Colonic mucosa (tissue), 4 donors: ENCODE results near the gene FGD4. TPM values are rescaled to one million over a fixed set of nuclear protein-coding genes. Genes with fewer than 3 reads are reported as not detected.
A peak's percentile ranks its signal among the peaks of the same experiment; 100 is the strongest.

ENCODE experiments used
- DNase-seq: peaks from one replicate; pipeline ENCODE4 v3.0.0-alpha.2; 2020
- H3K27ac ChIP-seq: fragments of 200-600 bp; one replicate; pipeline ENCODE4 v1.8.0; 2021
- H3K27me3 ChIP-seq: fragments of 200-600 bp; one replicate; pipeline ENCODE4 v1.8.0; 2021
- H3K36me3 ChIP-seq: fragments of 200-600 bp; one replicate; pipeline ENCODE4 v1.8.0; 2021
- H3K4me1 ChIP-seq: fragments of 200-600 bp; one replicate; pipeline ENCODE4 v1.8.0; 2021; ENCODE audit warnings: mild to moderate bottlenecking
- H3K4me3 ChIP-seq: fragments of 200-600 bp; one replicate; pipeline ENCODE4 v1.8.0; 2021
- H3K9ac ChIP-seq, 2 donors: one replicate each; pipeline ENCODE4 v1.7.0; 2013; ENCODE audit warnings: control low read depth in 2 of 2, low read depth in 2 of 2, low read length in 2 of 2
- H3K9me3 ChIP-seq: fragments of 200-600 bp; one replicate; pipeline ENCODE4 v1.8.0; 2021
- CTCF ChIP-seq: fragments of 200-600 bp; IDR thresholded peaks from one replicate; pipeline ENCODE4 v1.8.0; 2022; ENCODE audit warnings: antibody characterized with exemption, mild to moderate bottlenecking
- intact Hi-C: fragments of 100-400 bp; cut with DNase I; formaldehyde crosslinking; loops from one replicate; pipeline ENCODE4 v1.14.1; 2022
- total RNA-seq, 2 donors: library from RNA; stranded (reverse); fragmentation: NEBNext Ultra II Directional in 1 of 2; extraction: Animal tissue kit (Norgen Biotek cat#: 25700) in 1 of 2; gene quantifications; one replicate each; pipeline ENCODE4 v1.2.1, GENCODE V29; 2021
- donor health status: healthy.
- donor health status: DM: no; HTN: no; CAD: no.
- donor health status: DM: no; HTN: no; CAD: no.

Gene FGD4
- total RNA-seq, 2 donors from 2014 or later: 38.4 to 47.6 TPM

GRCh38 chr12:32615441-32615840 is 216.1 kb downstream of the FGD4 start:
- Histone ChIP-seq H3K9ac (peak overlapping the region in 1 of 2 donors; percentile 5), H3K4me3 (no peak overlapping the region), H3K27me3 (no peaks in the 10 kb centered on the region), H3K27ac (no peak overlapping the region), H3K9me3 (no peaks in the 10 kb centered on the region), H3K36me3 (no peaks in the 10 kb centered on the region), H3K4me1 (no peaks in the 10 kb centered on the region)
- TF ChIP-seq CTCF: no peak
- peak; percentile 82 for DNase-seq
- intact Hi-C loops: no loop called here

GRCh38 chr12:32617534-32617933 is 218.2 kb downstream of the FGD4 start:
- Histone ChIP-seq H3K9me3 (no peaks in the 10 kb centered on the region), H3K4me1 (no peaks in the 10 kb centered on the region), H3K9ac (no peak overlapping the region), H3K36me3 (no peaks in the 10 kb centered on the region), H3K27ac (no peak overlapping the region), H3K27me3 (no peaks in the 10 kb centered on the region), H3K4me3 (no peak overlapping the region)
- no peak for DNase-seq
- intact Hi-C loops: no loop called here
- TF ChIP-seq CTCF: no peak

GRCh38 chr12:32618115-32618514 is 218.8 kb downstream of the FGD4 start:
- H3K36me3 ChIP-seq: no peaks in the 10 kb centered on the region
- no peak overlapping the region for H3K27ac ChIP-seq
- no peak for DNase-seq
- H3K4me3 ChIP-seq: no peak overlapping the region
- no peak for TF ChIP-seq CTCF
- intact Hi-C loops: no loop called here
- H3K4me1 ChIP-seq: no peaks in the 10 kb centered on the region
- H3K9me3 ChIP-seq: no peaks in the 10 kb centered on the region
- no peak overlapping the region for H3K9ac ChIP-seq
- no peaks in the 10 kb centered on the region for H3K27me3 ChIP-seq

- Histone ChIP-seq H3K9me3 (no peaks in the 10 kb centered on the region), H3K27me3 (no peaks in the 10 kb centered on the region), H3K4me3 (no peak overlapping the region), H3K9ac (no peak overlapping the region), H3K27ac (no peak overlapping the region), H3K4me1 (no peaks in the 10 kb centered on the region), H3K36me3 (peaks cover 14% of the 10 kb centered on the region)
- TF ChIP-seq CTCF: no peak
- DNase-seq: no peak
- intact Hi-C loops: no loop called here
Observed at GRCh38 chr12:32627976-32628375, 228.6 kb downstream of the FGD4 start.

GRCh38 chr12:32641287-32641901 is 242.0 kb downstream of the FGD4 start:
- Histone ChIP-seq H3K36me3 (peaks cover 11% of the 10 kb centered on the region), H3K4me3 (no peak overlapping the region), H3K27ac (no peak overlapping the region), H3K9me3 (no peaks in the 10 kb centered on the region), H3K4me1 (no peaks in the 10 kb centered on the region), H3K9ac (no peak overlapping the region), H3K27me3 (no peaks in the 10 kb centered on the region)
- no peak for DNase-seq
- intact Hi-C loops: no loop called here
- no peak for TF ChIP-seq CTCF
